Activated CD4-positive, alpha-beta T cell treated with anti-CD3 and anti-CD28 coated beads, Interleukin-2, Interleukin-4, amounts not matched to agents 100 ng/mL and 50 ng/mL, durations not matched to agents 16 hours and 8 hours (primary cell): ENCODE data around the gene PTRH1.
A peak's percentile ranks its signal among the peaks of the same experiment; 100 is the strongest.

ENCODE experiments used
- DNase-seq: peaks from one replicate; pipeline ENCODE4 v3.0.0-alpha.2; 2020; ENCODE audit warnings: low spot score

PTRH1 gene

DNA sequence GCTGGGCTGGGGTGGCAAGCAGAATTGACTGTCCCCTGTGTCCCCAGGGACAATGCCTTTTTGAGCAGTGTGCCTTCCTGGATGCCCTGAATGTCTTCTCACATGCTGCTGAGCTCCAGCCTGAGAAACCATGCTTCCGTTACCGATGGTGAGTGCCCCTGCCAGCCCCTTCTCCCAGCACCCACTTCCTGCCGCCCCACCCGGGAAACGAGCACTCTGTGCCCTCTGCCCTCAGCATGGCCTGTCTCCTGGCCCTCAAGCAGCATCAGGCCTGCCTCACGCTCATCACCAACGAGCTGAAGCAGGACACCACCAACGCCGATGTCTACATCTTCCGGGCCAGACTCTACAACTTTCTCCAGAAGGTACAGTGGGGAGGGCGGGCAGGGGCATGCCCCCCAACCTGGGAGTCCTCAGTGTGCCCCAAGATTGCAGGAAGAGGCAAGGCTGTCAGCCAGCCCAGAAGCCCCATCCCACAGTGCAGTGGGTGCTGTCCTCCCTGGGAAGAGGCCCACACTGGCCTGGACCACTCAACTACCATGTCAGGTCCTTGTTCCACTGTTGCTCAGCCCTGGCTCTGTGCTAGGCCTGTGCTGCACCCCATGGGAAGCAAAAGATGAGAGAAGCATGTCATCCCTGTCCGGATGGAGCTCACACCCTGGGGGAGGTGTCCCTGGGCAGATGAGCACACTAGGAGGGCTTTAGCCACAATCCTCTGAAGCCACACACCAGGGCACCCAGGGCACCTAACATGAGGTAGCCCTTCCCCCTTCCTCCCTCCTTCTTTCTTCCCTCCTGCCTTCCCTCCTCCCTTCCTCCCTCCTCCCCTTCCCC lies 4.8 kb upstream of the PTRH1 start:
- DNase-seq = no peak

DNA sequence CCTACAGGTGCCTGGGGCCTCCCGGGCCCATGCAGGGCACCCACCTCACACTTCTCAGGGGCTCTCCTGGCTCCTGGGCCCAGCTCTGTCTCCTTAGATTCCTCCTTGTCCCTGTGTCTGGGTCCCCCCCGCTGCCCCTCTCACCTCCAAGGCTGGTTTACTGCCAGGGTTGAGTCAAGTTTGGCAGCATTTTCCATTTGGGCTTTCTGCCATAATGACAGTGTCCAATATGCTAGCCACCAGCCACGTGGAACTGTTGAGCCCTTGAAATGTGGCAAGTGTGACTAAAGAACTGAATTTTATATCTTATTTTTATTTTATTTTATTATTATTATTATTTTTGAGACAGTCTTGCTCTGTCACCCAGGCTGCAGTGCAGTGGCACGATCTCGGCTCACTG lies 2.3 kb upstream of the PTRH1 start:
- DNase-seq = no peak

DNA sequence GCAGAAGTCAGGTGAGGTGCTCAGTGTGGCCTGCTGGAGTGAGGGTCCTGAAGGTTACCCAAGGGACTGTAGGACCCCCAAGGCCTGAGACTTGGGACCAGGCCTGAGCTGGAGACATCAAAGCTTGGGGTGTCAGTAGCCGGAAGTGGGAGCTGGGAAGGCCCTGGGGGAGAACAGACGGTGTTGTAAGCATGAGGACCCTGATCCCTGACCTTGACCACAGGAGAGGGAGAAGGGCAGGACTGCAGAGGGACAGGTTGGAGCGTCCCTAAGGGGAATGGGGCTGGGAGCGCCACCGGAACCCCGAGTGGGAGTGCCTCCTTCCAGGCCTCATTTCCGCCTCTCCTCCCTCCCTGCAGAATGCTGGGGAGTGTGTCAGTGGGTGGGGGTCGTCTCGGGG lies 949 bp upstream of the PTRH1 start:
- DNase-seq = no peak

DNA sequence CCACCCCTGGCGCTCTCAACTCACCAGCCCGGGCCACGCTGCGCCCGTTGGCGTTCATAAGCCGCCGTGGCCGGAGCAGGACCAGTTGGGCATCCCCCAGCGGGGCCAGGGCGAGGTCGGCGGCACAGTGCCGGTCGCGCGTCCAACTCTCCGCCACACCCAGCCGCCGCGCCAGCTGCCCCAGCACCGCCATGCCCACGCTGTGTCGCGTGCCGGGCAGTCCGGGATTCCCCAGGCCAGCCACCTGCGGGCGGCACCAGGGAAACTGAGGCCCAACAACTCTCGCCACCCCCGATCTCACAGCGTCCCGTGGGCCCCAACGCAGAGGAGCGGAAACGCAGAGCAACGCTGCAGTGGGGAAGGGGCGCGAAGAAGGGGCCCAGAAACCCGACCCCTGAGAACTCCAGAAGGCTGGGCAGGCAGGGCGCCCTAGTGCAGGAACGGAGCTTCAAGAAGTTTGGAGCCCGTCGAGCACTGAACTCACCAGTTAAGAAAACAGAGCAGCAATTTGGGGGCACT lies 453 bp downstream of the PTRH1 start:
- DNase-seq = no peak

DNA sequence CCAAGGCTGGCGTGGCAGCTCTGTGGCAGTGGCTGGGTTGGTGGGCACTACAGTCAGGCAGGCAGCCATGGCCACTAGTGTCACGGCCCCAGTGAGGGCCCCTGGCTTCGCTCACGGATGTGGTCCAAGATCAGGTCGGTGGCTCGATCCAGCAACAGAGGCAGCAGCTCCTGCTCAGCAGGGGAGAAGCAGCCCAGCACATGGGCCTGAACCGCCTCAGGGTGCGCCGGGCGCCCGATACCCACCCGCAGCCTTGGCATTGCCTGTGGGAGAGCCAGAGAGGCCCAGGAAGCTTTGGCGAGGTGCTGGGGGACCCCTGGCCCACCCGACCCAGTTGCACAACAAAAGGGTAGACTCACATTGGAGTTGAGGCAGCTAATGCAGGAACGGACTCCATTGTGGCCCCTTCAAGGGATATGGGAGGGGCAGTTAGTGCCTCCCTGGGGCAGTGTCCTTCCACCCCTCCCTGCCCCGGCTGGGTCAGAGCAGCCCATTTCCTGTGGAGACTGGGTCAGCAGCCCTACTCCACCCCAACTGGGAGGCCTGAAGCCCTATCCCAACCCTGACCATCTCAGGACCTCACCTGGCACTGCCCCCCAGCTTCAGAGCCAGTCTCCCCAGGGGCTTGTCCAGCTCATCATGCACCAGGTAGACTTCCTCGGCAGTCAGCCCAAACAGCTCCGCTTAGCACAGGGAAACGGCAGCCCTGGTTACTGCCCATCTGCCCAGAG lies 1.3 kb downstream of the PTRH1 start:
- DNase-seq = no peak

DNA sequence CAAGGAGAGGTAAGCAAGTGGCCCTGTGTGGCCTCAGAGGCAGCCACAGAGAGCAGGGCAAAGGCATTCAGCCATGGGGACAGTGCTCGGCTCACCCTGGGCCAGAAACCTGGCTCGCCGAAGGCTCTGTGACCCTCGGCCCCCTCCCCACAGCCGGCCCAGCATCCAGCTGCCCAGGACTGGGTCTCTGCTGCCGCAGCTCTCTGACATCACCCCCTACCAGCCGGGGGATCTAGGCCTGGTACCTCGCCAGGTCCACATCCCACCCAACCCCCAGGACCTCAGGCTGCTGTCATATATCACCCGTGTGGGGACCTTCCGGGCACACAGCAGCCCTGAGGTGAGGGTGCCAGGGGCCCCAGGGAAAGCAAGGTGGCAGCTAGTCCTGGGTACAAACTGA lies 2.6 kb downstream of the PTRH1 start:
- DNase-seq = no peak

DNA sequence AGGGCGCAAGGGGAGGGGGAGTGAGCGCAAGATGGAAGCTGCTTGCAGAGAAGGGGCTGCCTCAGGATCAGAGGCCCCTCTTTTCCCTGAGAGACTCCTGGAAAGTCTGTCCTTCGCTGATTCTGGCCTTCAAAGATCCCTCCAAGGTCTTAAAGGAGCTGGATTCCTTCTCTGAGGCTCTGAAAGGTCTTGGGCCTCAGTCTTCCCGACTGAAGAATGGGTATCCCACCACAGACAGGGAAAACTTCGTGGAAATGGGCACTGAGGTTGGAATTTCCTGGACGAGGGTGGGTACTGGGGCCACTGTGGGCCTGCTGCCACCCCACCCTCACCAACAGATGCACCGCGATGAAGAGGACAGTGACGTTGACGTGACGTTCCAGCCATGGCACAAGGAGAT lies 3.1 kb downstream of the PTRH1 start:
- DNase-seq = no peak

DNA sequence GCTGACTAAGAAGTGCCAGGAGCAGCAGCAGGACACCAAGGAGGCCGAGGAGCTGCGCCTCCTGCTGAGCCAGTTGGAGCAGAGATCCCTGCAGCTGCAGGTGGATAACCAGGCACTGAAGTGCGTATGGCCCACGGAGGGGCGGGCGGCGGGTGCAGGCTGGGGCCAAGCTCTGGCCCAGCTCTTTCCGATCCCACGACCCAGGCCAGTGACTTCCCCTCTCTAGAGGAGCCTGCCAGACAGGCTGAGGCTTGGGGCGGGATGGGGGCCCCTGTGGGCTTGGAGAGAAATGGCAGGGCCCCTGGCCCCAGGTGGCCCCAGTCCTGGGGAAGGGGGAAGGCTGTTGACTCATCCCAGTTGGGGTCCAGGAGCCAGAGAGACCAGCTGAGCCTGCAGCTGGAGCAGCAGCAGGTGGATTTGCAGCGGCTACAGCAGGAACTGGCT lies 3.6 kb downstream of the PTRH1 start:
- DNase-seq = no peak

DNA sequence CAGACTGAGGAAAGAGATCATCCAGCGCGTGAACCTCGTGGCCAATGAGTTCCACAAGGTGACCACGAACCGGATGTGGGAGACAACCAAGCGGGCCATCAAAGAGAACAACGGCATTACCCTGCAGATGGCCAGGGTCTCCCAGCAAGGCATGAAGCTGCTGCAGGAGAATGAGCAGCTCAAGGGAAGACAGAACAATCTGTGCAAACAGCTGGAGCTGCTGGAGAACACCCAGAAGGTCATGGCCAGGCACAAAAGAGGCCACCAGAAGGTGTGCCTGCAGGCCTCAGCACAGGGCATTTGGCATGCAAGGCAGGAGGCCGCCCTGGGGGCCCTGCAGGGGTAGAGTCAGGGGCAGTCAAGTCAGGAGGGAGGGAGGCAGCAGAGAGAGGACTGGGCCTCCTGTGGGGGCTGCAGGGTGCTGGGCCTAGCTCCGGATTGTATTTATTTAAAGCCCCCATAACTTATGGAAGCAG lies 4.2 kb downstream of the PTRH1 start:
- DNase-seq = no peak

DNA sequence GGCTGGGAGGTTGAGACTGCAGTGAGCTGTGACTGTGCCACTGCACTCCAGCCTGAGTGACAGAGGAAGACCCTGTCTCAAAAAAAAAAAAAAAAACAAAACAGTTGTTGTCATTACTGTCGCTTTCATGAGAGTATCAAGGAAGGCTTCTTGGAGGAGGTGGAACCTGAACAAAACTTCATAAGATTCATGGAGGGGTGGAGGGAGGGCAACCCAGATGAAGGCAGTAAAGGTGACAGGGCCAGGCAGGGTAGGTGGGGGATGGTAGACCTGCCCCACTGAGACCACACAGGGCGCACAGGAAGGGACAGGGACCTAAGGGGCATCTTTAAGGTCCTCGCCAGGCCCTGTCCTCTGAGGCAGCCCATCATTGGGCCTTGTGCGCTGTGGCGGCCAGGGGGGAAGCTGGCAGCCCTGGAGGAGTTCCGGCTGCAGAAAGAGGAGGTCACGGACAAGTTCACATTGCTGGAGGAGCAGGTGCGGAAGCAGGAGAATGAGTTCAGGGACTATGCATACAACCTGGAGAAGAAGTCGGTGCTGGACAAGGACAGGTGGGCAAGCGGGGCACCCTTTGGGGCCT lies 5.2 kb downstream of the PTRH1 start:
- DNase-seq = no peak

DNA sequence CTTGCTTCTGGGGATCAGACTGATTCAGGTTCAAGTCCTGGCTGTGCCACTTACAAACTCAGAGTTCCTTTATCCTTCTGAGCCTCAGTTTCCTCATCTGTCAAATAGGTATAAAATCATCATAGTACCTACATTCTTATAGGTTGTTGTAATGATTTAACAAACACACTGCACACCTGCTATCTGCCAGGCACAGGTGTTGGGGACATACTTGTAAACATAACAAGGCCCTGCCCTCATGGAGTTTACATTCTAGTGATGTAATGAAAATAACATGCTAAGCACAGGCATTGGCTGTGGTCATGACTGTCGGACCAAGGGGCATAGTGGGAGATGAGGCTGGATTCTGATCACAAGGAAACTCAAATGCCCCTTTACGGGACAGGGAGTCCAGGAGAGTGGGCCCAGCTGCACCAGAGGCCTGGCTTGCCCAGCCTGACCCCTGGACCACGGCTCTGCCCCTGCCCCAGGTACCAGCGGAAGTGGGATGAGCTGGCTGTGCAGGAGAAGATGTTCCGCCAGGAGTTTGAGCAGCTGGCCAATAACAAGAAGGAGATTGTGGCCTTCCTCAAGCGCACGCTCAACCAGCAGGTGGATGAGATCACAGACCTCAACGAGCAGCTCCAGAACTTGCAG lies 6.4 kb downstream of the PTRH1 start:
- no peak for DNase-seq

DNA sequence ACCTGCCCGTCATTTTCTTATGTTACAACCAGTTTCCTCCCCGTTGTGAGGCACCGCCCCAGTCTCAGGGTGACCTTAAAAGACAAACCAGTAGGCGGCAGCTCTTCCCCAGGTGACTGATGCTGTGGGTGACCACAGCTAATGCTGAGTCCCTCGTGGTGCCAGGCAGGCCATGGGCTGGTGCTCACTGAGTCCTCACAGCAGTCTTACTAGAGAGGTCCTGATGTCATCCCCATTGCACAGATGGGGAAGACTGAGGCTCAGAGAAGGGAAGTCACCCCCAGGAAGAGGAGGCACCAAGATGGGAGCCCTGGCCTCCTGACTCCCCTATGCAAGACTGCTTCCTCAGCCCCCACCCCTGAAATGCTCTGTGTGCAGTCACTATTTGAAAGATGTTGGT lies 7.7 kb downstream of the PTRH1 start:
- peak; percentile 28 for DNase-seq

DNA sequence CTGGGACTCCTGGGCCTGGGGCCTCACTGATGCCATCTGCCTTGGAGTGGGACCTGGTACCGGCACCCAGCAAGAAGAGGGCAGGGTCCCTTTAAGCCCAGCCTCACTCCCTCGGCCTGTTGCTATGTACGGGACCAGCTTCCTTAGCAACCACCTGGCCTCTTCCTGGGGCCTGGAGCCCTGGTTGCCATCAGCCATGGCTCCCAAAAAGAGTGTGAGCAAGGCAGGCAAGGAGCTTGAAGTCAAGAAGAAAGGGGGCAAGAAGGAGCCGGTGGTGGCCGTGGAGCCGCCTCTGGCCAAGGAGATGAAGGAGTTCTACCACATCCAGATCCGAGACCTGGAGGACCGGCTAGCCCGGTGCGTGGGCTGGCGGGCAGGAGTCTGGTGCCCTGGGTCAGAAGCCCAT lies 8.6 kb downstream of the PTRH1 start, which contains the start of gene CFAP157:
Gene CFAP157, plus strand, starts transcription at position 153 of the 406 bp plus-strand sequence. Its CDS starts 44 bp downstream, at position 197.
- no peak for DNase-seq

DNA sequence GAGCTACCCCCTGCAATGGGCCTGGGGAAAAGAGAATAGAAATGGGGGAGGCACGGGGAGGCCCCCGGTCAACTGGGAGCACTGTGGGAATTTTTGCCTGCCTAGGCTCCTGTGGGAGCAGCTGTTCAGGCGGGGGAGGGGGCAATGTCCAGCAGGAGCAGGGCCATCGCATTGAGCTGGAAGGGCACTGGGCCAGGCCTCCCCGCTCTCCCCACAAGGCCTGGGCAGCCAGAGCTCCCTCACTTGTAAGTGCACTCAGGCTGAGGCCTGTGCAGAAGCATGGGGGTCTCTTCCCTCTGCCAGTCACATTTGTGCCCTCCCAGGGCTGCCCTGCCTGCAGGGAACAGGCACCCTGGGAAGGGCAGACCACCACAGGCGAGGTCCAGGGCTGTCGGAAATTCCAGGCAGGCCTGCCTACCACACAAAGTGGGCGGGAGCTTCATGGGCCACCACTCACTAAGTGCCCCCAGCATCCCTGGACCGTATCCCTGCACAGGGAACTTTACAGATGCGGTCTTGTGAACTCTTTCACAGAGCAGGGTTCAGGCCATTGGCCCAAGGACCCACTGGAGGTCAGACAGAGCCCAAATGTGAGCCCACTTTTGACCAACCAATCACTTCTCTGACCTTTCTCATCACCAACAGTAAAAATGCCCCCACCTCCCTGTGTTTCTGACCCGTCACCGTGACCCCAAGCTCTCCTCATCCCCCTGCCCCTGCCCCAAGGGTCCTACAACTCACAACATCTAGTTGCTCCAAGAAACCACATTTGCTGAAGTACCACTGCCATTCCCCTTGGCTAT lies 9.7 kb downstream of the PTRH1 start:
- no peak for DNase-seq

DNA sequence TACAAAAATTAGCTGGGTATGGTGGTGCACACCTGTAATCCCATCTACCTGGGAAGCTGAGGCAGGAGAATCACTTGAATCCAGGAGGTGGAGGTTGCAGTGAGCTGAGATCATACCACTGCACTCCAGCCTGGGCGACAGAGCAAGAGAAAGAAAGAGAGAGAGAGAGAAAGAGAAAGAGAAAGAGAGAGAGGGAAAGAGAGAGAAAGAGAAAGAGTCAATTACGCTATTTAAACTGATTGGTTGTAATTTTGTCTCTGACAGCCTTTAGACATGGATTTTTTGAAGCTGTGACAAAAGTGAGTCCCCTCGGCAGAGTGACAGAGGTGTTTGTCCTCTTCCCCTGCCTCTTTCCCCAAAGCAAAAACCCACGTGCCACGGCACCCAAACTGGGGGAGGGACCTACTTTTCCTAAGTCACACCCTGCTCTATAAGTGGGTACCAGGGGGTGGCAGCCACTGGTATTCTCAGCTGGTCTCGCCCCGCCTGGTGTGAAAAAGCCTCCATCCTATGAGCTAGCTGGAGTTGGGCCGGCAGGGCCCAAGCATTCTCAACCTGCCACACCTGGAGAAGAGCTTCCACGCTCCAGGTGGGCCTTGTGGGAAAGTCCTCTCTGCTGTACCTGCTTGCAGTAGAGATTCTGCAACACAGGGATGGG lies 12.0 kb downstream of the PTRH1 start:
- no peak for DNase-seq

DNA sequence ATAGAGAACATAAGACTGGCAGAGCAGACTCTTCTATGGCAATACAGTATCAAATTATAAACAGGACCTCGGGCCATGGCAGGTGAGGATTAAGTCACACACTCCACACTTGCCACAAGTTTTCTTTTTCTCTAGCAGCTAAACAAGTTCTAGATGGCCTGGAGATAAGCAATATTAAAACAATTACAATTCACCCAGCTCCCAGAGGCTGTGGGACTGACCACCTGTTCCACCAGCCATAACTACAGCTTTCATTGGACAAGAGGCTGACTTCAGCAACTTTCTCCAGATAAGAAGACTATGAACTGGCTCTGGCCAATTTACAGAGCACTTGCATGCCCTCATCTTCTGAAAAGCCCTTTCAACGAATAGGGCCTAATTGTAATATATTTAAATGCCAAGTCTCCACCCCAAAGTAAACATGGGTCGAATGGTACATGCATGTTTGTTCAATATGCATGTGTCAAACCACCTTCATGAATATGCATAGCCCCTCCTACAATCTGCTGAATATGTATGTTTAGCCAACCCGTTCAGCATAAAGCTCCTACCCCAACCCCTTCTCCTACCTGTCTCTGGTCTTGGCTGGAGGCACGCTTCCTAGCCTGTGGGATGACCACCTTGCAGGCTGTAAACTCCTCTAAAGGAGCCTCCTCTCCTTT lies 14.7 kb downstream of the PTRH1 start:
- no peak for DNase-seq

DNA sequence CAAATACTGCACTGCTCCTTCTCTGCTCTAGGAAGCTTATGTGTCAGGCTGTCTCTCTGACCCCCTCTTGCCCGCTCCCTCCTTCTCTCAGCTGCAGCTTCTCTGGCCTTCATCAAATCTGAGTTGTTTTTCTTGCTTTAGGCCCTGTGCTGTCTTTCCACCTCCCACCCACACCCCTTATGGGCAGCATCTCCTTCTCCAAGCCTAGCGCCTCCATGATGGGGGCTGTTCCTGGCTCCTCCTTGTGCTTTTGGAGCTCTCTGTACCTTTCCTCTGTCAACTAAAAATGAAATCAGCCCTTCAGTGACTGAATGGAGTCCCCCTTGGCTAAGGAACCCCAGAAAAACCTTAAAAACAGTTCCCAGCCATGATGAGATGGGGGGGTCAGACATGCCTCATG lies 15.3 kb downstream of the PTRH1 start:
- no peak for DNase-seq

DNA sequence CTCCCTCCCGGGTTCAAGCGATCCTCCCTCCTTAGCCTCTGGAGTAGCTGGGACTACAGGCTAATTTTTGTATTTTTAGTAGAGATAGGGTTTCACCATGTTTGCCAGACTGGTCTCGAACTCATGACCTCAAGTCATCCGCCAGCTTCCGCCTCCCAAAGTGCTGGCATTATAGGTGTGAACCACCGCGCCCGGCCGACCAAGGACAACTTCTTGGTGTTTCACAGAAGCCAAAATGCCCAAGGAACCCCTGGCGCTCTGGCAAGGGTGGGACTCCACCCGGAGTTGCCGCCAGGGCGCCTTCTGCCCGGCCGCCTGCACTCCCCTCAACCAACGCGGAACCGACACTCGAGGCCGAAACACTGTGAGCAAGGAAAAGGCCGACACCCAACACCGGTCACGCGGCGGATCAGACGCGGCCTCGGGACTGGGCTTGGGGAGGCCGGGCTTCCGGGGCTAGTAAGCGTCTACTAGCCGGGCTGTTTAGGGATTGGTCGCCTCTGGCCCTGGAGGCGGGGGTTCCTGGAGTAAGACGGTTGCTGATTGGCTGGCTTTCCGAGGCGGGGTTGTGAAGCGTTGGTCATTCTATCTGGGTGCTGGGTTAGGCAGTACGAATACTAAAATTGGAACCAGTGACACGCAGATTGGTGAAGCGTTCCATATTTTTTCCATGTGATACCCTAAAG lies 16.3 kb downstream of the PTRH1 start:
- DNase-seq = peak; percentile 91

DNA sequence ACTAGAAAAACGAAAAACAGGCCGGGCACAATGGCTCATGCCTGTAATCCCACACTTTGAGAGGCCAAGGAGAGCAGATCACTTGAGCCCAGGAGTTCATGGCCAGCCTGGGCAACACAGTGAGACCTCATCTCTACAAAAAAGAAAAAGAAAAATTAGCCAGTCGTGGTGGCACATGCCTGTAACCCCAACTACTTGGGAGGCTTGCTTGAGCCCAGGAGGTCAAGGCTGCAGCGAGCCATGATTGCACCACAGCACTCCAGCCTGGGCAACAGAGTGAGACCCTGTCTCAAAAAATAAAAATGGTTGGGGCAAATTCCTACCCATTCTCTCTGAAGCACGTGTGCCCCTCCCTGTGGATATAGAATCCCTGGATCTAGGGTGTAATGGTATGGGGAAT lies 17.1 kb downstream of the PTRH1 start:
- no peak for DNase-seq

DNA sequence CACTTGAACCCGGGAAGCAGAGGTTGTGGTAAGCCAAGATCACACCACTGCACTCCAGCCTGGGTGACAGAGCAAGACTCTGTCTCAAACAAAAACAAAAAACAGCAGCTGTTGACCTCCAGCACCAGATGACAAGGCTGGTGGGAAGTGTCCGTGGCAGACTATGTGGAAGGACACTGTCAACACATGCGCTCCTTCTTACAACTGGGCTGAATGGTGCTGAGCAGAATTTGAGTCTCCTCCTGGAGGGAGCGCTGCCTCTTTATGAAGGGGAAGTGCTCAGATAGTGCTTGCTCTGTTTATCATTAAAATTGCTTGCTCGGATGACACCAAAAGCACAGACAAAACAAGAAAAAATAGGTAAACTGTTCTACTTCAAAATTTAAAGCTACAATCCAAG lies 17.9 kb downstream of the PTRH1 start:
- no peak for DNase-seq
